GM12872 (cell line): ENCODE data around the gene LCP1.

Source experiments
- TF ChIP-seq, protein P1 (sequence below): IDR thresholded peaks from 3 replicates; pipeline ENCODE4 v1.5.1; 2011; ENCODE audit warnings: low read depth, mild to moderate bottlenecking, low read length, moderate library complexity; ENCODE audit not compliant: insufficient read depth

LCP1 gene

DNA sequence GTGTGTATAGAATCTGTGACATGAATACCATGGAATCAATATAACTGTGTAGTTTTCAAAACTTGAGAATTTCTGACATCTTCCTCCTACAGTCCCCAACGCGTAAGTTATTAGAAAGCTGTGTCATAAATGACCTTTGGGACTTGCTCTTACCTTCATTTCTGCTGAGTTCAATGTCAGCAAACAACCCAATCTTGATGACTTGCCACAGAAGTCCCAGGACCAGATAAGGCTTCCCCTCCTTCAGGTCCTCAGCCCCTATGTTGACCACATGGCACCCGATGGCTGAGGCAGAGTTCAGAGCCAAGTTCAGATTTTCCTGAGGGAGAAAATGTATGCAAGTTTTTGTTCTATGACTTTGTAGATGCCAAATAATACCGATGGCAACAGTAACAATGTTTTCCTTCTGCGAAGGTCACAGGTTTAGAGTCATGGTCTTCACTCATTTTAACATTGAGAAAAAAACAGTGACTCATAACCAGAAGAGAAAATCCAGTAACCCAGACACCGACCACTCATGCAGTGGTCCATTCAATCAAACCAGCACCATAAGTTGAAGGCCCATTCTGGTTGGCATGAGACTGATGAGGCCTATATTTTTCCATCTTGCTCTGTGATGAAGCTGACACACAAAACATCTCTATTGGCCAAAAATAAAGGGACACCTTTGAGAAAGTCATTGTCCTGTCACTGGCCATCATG is 29.2 kb downstream of the LCP1 start:
- TF ChIP-seq, protein P1, sequence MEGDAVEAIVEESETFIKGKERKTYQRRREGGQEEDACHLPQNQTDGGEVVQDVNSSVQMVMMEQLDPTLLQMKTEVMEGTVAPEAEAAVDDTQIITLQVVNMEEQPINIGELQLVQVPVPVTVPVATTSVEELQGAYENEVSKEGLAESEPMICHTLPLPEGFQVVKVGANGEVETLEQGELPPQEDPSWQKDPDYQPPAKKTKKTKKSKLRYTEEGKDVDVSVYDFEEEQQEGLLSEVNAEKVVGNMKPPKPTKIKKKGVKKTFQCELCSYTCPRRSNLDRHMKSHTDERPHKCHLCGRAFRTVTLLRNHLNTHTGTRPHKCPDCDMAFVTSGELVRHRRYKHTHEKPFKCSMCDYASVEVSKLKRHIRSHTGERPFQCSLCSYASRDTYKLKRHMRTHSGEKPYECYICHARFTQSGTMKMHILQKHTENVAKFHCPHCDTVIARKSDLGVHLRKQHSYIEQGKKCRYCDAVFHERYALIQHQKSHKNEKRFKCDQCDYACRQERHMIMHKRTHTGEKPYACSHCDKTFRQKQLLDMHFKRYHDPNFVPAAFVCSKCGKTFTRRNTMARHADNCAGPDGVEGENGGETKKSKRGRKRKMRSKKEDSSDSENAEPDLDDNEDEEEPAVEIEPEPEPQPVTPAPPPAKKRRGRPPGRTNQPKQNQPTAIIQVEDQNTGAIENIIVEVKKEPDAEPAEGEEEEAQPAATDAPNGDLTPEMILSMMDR, result no peak

DNA sequence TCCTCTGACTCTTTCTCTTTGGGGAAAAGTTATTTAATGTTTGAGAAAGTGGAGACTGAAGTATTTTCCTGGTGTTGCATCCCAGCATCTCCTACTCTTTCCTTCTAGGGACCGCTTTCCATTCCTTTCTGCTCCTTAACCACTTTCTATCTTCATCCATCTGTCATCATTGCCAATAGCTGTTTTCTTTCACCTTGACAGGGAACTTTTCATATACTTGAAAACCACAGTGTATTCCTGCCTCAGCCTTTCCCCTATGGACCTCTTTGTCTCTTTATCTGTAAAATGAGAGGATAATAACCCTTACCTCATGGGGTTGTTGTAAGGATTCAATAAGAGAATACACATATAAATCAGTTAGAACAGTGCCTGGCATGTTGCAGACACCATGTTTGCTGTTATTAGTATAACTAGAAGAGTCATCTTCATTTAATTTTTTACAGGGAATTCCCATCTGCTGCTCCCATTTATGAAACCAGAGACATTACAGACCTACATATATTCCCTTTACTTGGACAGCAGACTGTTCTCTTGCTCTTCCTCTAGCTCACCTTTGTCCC is 31.8 kb downstream of the LCP1 start:
- TF ChIP-seq, protein P1, result no peak

DNA sequence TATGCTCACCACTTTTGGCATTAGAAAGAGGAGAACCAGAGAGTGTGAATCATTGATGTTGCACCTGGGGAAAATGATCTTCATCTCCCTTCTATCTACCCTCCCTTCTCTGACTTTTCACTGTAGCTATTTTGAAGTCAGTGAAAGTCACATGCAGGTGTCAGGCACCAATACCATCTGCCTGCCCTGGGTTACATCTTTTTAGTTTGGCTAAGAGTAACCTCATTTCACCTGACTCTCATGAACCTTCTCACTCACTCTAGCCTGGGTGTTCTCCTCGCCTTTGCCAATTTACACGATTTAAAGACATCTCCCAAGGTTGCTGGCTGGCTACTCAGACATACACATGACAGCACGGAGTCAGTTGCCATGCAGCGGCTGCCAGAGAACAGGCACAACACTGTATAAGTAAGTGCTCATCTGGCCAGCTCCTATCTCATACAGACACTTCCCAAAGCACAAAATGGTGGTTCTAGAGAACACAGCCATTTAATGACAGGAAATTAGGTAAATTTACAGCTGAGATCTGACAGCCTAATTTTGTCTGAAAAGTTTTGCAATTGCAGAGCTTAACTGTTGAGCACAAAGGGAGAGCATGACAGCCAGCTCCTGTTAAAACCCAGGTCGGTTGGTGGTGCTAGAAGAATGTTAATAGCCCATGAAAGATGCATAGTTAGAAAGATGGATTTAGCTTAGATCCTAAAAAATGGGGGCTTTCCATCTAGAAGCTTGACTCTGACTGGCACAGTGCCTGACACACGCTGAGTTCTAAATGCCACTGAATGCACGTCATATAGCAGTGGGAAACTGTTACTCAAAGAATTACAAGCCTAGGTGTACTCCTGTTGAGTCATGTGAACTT is 32.5 kb downstream of the LCP1 start:
- TF ChIP-seq, protein P1, result no peak

DNA sequence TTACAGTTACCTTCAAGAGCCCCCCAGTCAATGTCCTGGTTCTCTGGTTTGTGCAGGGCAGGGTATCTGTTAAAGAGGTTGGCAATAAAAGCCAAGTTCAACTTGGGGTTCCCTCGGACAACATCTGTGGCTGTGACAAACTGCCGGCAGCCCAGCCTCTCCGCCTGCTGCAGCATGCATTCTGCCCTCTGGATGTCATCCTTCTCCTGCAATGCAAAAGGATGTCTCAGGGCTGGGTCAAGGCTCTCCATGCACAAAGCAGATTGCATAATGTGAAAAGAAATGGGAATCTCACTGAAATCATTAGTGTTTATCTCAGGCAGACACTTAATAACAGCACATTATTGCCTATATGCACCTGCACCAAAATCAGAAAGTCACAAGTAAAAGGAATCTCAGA is 35.1 kb downstream of the LCP1 start:
- TF ChIP-seq, protein P1, result no peak

DNA sequence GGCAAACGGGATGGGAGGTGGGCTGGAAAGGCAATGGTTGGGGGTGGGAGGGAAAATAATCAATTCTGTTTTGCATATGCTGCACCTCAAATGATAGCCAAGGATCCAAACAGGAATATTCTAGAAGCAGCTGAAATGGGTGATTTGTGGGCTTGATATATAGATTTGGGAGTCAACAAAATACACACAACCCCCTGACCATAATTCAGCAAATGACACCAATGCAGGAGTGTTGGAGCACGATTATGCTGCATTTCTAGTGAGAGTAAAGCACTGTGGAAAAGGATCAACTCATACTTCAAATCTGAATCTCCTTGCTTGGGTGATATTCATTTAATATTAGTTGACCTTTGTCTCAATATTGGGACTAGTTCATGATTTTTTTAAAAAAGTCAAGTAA is 36.0 kb downstream of the LCP1 start:
- TF ChIP-seq, protein P1, result no peak

DNA sequence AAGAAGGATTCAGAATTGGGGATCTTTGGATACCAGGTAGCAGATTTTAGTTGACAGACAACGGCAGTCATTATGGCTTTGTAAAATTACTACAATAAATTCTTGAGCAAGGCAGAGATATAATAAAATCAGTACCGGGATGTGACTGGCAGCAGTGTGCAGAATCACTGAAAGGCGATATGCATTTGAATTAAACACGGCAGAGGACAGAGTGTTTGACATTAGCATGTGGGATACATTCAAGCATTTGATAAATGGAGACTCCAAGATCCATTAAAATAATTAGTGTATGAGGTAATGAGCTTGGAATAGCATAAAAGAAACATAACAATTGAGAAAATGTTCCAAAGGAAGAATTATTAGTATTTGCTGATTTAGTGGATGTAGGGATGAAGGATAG is 36.8 kb downstream of the LCP1 start:
- TF ChIP-seq, protein P1, result no peak

DNA sequence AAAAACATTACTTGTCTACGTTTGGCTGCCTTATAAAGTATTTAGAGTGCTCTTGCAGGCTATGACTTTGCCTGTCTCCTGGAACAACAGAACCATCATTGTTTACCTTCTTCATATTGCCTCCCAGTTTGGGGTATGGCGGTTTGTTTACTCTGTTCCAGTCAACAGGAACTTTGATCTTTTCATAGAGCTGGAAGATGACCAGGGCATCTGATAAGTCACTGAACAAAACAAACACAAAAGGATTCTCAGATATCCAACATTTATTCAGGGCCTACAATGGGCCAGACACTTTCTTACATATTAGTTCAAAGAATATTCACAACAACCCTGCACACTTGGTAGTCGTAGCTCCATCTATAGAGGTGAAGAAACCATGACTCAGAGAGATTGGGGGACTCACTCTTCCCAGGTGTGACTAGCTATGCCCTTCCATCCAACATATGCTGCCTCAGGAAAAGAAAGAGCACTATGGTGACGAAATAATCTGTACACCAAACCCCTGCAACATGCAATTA is 38.7 kb downstream of the LCP1 start:
- TF ChIP-seq, protein P1, result no peak
